ENCODE data around the gene ARG2. TPM values are rescaled to one million over a fixed set of nuclear protein-coding genes. Genes with fewer than 3 reads are reported as not detected.

Gene ARG2
- total RNA-seq, 1 donor from 2014 or later, result 11.1 TPM

DNA sequence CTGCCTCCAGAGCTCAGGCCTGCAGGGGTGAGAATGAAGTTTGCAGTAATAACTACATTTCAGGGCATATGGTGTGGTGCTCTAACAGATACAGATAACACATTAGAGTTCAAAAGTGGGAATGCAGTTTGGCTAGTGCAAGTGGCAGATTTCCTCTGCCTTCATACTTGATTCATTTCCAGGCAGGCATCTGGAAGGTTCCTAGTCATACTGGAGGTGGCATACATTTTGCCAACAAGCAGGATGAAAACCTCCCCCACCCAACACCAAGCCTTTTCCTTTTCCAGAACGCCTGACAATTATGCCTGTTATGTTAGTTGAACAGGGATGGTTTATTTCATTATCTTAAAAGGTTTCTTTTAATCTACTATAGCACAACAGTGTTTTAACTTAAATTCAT lies 30.4 kb downstream of the ARG2 start:
- Mint-ChIP-seq H3K4me3 (ENCODE audit: unreplicated experiment) (no peak overlapping the region), H3K9me3 (ENCODE audit: low read depth) (no peaks in the 10 kb centered on the region), H3K27me3 (ENCODE audit: low read depth) (no peaks in the 10 kb centered on the region), H3K27ac (ENCODE audit: unreplicated experiment) (no peak overlapping the region), H3K4me1 (ENCODE audit: low read depth) (peaks cover 14% of the 10 kb centered on the region), H3K36me3 (ENCODE audit: low read depth) (peaks cover 41% of the 10 kb centered on the region)
- no peak for DNase-seq (ENCODE audit: low spot score)
- TF ChIP-seq, protein P1, sequence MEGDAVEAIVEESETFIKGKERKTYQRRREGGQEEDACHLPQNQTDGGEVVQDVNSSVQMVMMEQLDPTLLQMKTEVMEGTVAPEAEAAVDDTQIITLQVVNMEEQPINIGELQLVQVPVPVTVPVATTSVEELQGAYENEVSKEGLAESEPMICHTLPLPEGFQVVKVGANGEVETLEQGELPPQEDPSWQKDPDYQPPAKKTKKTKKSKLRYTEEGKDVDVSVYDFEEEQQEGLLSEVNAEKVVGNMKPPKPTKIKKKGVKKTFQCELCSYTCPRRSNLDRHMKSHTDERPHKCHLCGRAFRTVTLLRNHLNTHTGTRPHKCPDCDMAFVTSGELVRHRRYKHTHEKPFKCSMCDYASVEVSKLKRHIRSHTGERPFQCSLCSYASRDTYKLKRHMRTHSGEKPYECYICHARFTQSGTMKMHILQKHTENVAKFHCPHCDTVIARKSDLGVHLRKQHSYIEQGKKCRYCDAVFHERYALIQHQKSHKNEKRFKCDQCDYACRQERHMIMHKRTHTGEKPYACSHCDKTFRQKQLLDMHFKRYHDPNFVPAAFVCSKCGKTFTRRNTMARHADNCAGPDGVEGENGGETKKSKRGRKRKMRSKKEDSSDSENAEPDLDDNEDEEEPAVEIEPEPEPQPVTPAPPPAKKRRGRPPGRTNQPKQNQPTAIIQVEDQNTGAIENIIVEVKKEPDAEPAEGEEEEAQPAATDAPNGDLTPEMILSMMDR (IDR thresholded peaks at IDR 0.05), result no peak

DNA sequence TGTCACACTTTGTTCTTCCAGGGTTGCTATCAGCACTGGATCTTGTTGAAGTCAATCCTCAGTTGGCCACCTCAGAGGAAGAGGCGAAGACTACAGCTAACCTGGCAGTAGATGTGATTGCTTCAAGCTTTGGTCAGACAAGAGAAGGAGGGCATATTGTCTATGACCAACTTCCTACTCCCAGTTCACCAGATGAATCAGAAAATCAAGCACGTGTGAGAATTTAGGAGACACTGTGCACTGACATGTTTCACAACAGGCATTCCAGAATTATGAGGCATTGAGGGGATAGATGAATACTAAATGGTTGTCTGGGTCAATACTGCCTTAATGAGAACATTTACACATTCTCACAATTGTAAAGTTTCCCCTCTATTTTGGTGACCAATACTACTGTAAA lies 31.0 kb downstream of the ARG2 start:
- Mint-ChIP-seq H3K27ac (ENCODE audit: unreplicated experiment) (no peak overlapping the region), H3K4me1 (ENCODE audit: low read depth) (peaks cover 14% of the 10 kb centered on the region), H3K36me3 (ENCODE audit: low read depth) (peaks cover 40% of the 10 kb centered on the region), H3K4me3 (ENCODE audit: unreplicated experiment) (no peak overlapping the region), H3K27me3 (ENCODE audit: low read depth) (no peaks in the 10 kb centered on the region), H3K9me3 (ENCODE audit: low read depth) (no peaks in the 10 kb centered on the region)
- TF ChIP-seq, protein P1 (IDR thresholded peaks at IDR 0.05), result no peak
- no peak for DNase-seq (ENCODE audit: low spot score)

DNA sequence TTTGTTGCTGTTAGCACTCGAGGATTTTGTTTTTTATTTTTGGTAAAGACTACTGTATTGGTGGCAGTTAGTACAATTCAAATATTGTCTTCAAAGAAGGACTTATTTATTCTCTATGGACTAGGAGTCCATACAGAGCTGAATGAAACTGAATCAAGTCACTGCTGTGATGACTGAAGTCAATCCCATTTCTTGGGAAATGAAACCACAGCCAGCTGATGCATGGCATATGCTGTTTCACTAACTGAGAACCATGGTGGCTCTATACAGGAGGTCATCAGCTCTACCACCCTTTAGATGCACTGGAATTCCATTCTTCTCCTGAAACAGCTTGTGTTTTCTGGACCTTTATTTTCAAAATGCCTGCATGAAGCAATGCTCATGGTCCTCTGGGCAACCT lies 32.5 kb downstream of the ARG2 start:
- no peak overlapping the region for H3K4me3 Mint-ChIP-seq (ENCODE audit: unreplicated experiment)
- no peak for DNase-seq (ENCODE audit: low spot score)
- no peaks in the 10 kb centered on the region for H3K27me3 Mint-ChIP-seq (ENCODE audit: low read depth)
- H3K36me3 Mint-ChIP-seq (ENCODE audit: low read depth), result peaks cover 33% of the 10 kb centered on the region
- TF ChIP-seq, protein P1 (IDR thresholded peaks at IDR 0.05), result no peak
- H3K27ac Mint-ChIP-seq (ENCODE audit: unreplicated experiment), result no peak overlapping the region
- no peaks in the 10 kb centered on the region for H3K9me3 Mint-ChIP-seq (ENCODE audit: low read depth)
- H3K4me1 Mint-ChIP-seq (ENCODE audit: low read depth), result peaks cover 14% of the 10 kb centered on the region

DNA sequence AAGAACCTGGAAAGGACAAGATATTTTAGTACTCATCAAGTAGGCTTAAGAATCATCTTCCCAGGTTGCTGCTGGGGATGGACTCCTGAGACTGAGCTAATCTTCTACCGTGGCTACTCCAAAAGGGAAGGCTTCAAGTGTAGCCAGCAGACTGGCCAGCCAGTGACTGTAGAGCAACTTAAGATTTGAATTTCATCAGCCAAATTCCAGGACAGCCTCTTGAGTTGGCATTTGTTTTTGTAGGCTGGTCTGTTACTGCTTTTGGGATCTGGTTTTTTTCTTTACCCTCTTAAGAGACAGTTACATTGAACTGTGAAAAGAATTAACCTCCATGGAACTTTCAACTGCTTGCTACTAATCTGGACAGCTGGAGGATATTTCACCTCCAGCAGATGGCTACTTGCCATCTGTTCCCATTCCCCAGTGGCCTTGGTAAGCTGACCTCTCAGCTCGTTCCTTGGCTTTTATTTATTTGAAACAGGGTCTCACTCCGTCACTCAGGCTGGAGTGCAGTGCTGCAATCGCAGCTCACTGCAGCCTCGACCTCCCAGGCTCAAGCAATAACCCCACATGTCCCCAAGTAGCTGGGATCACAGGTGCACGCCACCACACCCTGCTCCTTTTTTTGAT lies 34.0 kb downstream of the ARG2 start:
- peaks cover 14% of the 10 kb centered on the region for H3K4me1 Mint-ChIP-seq (ENCODE audit: low read depth)
- H3K27ac Mint-ChIP-seq (ENCODE audit: unreplicated experiment), result peak overlapping the region; percentile 96
- H3K9me3 Mint-ChIP-seq (ENCODE audit: low read depth), result no peaks in the 10 kb centered on the region
- no peak overlapping the region for H3K4me3 Mint-ChIP-seq (ENCODE audit: unreplicated experiment)
- no peak for DNase-seq (ENCODE audit: low spot score)
- no peaks in the 10 kb centered on the region for H3K27me3 Mint-ChIP-seq (ENCODE audit: low read depth)
- TF ChIP-seq, protein P1 (IDR thresholded peaks at IDR 0.05), result no peak
- H3K36me3 Mint-ChIP-seq (ENCODE audit: low read depth), result peaks cover 39% of the 10 kb centered on the region

DNA sequence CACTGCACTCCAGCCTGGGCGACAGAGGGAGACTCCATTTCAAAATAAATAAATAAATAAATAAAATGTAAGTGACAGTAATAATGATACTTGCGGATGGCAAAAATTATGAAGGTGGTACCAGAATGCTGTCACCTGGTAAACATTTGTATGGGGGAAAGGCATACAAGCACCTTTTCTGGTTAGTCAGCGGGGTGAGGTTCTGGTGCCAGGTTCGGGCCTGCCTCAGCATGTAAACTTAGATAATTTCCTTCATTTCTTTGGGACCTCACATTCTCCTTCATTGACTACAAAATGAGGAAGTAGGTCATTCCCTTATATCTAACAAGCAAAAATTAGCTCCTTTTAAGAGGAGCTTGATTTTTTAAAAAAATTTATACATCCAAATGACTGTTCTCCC lies 43.9 kb downstream of the ARG2 start:
- Mint-ChIP-seq H3K27me3 (ENCODE audit: low read depth) (no peaks in the 10 kb centered on the region), H3K27ac (ENCODE audit: unreplicated experiment) (no peak overlapping the region), H3K9me3 (ENCODE audit: low read depth) (no peaks in the 10 kb centered on the region), H3K4me3 (ENCODE audit: unreplicated experiment) (no peak overlapping the region), H3K4me1 (ENCODE audit: low read depth) (peaks cover 21% of the 10 kb centered on the region), H3K36me3 (ENCODE audit: low read depth) (peaks cover 2% of the 10 kb centered on the region)
- TF ChIP-seq, protein P1 (IDR thresholded peaks at IDR 0.05), result no peak
- DNase-seq (ENCODE audit: low spot score), result no peak
